Liver (tissue), 9 donors: ENCODE data around the gene P2RY6. TPM values are rescaled to one million over a fixed set of nuclear protein-coding genes. Genes with fewer than 3 reads are reported as not detected.

Source experiments
- DNase-seq: peaks from one replicate; pipeline ENCODE4 v3.0.0-alpha.2; 2017; ENCODE audit warnings: low spot score
- H3K27ac ChIP-seq, 2 donors: one replicate each; pipeline ENCODE4 v1.7.0; 2013; ENCODE audit warnings: inconsistent platforms in 2 of 2, low read length in 2 of 2, control low read depth in 1 of 2, low read depth in 1 of 2, mild to moderate bottlenecking in 1 of 2
- H3K27me3 ChIP-seq, 4 donors: one replicate each; pipeline versions ENCODE4 v1.6.1 to v1.7.0; 2013; ENCODE audit warnings: low read length in 3 of 4, inconsistent platforms in 1 of 4, mild to moderate bottlenecking in 1 of 4, moderate library complexity in 1 of 4; ENCODE audit not compliant: control insufficient read depth in 4 of 4, insufficient read depth in 4 of 4
- H3K36me3 ChIP-seq, 4 donors: one replicate each; pipeline versions ENCODE4 v1.6.1 to v1.7.0; 2013; ENCODE audit warnings: low read length in 3 of 4, mild to moderate bottlenecking in 3 of 4, low read depth in 1 of 4, moderate library complexity in 1 of 4; ENCODE audit not compliant: control insufficient read depth in 4 of 4, insufficient read depth in 3 of 4
- H3K4me1 ChIP-seq, 4 donors: one replicate each; pipeline versions ENCODE4 v1.6.1 to v1.7.0; 2013; ENCODE audit warnings: low read length in 3 of 4, mild to moderate bottlenecking in 3 of 4, moderate library complexity in 1 of 4; ENCODE audit not compliant: control insufficient read depth in 4 of 4, insufficient read depth in 4 of 4
- H3K4me3 ChIP-seq, 3 donors: one replicate each; pipeline versions ENCODE4 v1.6.1 to v1.7.0; 2013; ENCODE audit warnings: low read length in 3 of 3, control low read depth in 1 of 3, low read depth in 1 of 3, mild to moderate bottlenecking in 1 of 3
- H3K9ac ChIP-seq, 2 donors: one replicate each; pipeline ENCODE4 v1.7.0; 2013; ENCODE audit warnings: low read length in 2 of 2, mild to moderate bottlenecking in 2 of 2, moderate library complexity in 2 of 2, control low read depth in 1 of 2, low read depth in 1 of 2
- H3K9me3 ChIP-seq, 4 donors: one replicate each; pipeline versions ENCODE4 v1.6.1 to v1.7.0; 2013; ENCODE audit warnings: low read length in 3 of 4; ENCODE audit not compliant: control insufficient read depth in 4 of 4
- EGR1 ChIP-seq, 2 donors: IDR thresholded peaks; 2 replicates each; pipeline ENCODE4 v1.6.1; 2016 to 2018; ENCODE audit warnings: antibody characterized with exemption in 2 of 2, low read depth in 2 of 2
- FOXA1 ChIP-seq: IDR thresholded peaks from 2 replicates; pipeline ENCODE4 v1.6.1; 2016; ENCODE audit warnings: antibody characterized with exemption
- FOXA2 ChIP-seq: IDR thresholded peaks from 2 replicates; pipeline ENCODE4 v1.6.1; 2016; ENCODE audit warnings: antibody characterized with exemption
- GABPA ChIP-seq, 2 donors: IDR thresholded peaks in 1 of 2; conservative IDR thresholded peaks in 1 of 2; 2 replicates each; pipeline ENCODE4 v1.6.1; 2016; ENCODE audit warnings: antibody characterized with exemption in 2 of 2, mild to moderate bottlenecking in 1 of 2, moderate library complexity in 1 of 2
- HNF4A ChIP-seq, 2 donors: conservative IDR thresholded peaks; 2 replicates each; pipeline ENCODE4 v1.6.1; 2016; ENCODE audit warnings: antibody characterized with exemption in 2 of 2, mild to moderate bottlenecking in 2 of 2
- HNF4G ChIP-seq: IDR thresholded peaks from 2 replicates; pipeline ENCODE4 v1.6.1; 2016; ENCODE audit warnings: antibody characterized with exemption
- JUND ChIP-seq, 2 donors: IDR thresholded peaks; 2 replicates each; pipeline ENCODE4 v1.6.1; 2016; ENCODE audit warnings: antibody characterized with exemption in 2 of 2
- NR2F2 ChIP-seq: IDR thresholded peaks from 2 replicates; pipeline ENCODE4 v1.6.1; 2016; ENCODE audit warnings: antibody characterized with exemption
- RAD21 ChIP-seq, 2 donors: IDR thresholded peaks; 2 replicates each; pipeline ENCODE4 v1.6.1; 2016; ENCODE audit warnings: antibody characterized with exemption in 2 of 2, mild to moderate bottlenecking in 2 of 2
- RXRA ChIP-seq, 2 donors: IDR thresholded peaks; 2 replicates each; pipeline ENCODE4 v1.6.1; 2017 to 2018; ENCODE audit warnings: antibody characterized with exemption in 2 of 2, mild to moderate bottlenecking in 1 of 2
- SP1 ChIP-seq: IDR thresholded peaks from 2 replicates; pipeline ENCODE4 v1.6.1; 2018; ENCODE audit warnings: antibody characterized with exemption, mild to moderate bottlenecking
- TAF1 ChIP-seq: conservative IDR thresholded peaks from 2 replicates; pipeline ENCODE4 v1.6.1; 2016; ENCODE audit warnings: antibody characterized with exemption, mild to moderate bottlenecking
- YY1 ChIP-seq: IDR thresholded peaks from 2 replicates; pipeline ENCODE4 v1.6.1; 2016; ENCODE audit warnings: antibody characterized with exemption, mild to moderate bottlenecking
- WGBS: extraction: QIAGEN DNeasy Blood & Tissue Kit; methylation state at CpG from one replicate; pipeline ENCODE4 v1.1.7; 2013; 5-methylcytosine and 5-hydroxymethylcytosine counted together
- polyA plus RNA-seq, 2 donors: library from polyadenylated mRNA; stranded (reverse) in 1 of 2; unstranded in 1 of 2; fragments of 200-250 nt in 1 of 2; fragments of >200 nt in 1 of 2; fragmentation: Nextera tagmentation in 1 of 2; extraction: Ambion mirVana in 1 of 2; gene quantifications; one replicate each; pipeline versions ENCODE4 v1.2.1 to v1.2.3, GENCODE V29; 2013 to 2015
- total RNA-seq, 2 donors: library from RNA; depleted of rRNA; stranded (reverse); fragments of >200 nt; gene quantifications; one replicate each; pipeline ENCODE4 v1.2.3, GENCODE V29; 2014
- TF ChIP-seq, protein P1 (sequence below): fragments of 150-350 bp; IDR thresholded peaks from 2 replicates; pipeline ENCODE4 v1.5.1; 2017; ENCODE audit warnings: improper control_type of control experiment, low read depth, low read length; ENCODE audit not compliant: missing input control
- TF ChIP-seq, protein P2 (sequence below): IDR thresholded peaks from 2 replicates; pipeline ENCODE4 v1.6.1; 2016; ENCODE audit warnings: antibody characterized with exemption, mild to moderate bottlenecking
- TF ChIP-seq, protein P3 (sequence below): IDR thresholded peaks from 2 replicates; pipeline ENCODE4 v1.6.1; 2016; ENCODE audit warnings: antibody characterized with exemption
- TF ChIP-seq, protein P4 (sequence below): IDR thresholded peaks from 2 replicates; pipeline ENCODE4 v1.6.1; 2016; ENCODE audit warnings: antibody characterized with exemption
- TF ChIP-seq, protein P5 (sequence below): IDR thresholded peaks from 2 replicates; pipeline ENCODE4 v1.6.1; 2016; ENCODE audit warnings: antibody characterized with exemption
- donor health status: healthy.
- donor health status: healthy.
- donor health status: healthy.
- donor health status: healthy.
- donor health status: healthy.

The P2RY6 gene
- total and polyA plus RNA-seq, 4 donors = 0.21 to 1.3 (median 0.78) TPM

DNA sequence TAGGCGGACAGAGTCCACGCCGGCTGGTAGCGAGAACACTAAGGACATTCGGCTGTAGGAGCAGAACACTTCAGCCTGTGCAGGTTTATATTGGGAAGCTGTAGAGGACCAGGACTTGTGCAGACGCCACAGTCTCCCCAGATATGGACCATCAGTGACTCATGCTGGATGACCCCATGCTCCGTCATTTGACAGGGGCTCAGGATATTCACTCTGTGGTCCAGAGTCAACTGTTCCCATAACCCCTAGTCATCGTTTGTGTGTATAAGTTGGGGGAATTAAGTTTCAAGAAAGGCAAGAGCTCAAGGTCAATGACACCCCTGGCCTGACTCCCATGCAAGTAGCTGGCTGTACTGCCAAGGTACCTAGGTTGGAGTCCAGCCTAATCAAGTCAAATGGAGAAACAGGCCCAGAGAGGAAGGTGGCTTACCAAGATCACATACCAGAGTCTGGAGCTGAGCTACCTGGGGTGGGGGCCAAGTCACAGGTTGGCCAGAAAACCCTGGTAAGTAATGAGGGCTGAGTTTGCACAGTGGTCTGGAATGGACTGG, 36.8 kb upstream of the P2RY6 start:
- no peak overlapping the region for H3K9ac ChIP-seq

DNA sequence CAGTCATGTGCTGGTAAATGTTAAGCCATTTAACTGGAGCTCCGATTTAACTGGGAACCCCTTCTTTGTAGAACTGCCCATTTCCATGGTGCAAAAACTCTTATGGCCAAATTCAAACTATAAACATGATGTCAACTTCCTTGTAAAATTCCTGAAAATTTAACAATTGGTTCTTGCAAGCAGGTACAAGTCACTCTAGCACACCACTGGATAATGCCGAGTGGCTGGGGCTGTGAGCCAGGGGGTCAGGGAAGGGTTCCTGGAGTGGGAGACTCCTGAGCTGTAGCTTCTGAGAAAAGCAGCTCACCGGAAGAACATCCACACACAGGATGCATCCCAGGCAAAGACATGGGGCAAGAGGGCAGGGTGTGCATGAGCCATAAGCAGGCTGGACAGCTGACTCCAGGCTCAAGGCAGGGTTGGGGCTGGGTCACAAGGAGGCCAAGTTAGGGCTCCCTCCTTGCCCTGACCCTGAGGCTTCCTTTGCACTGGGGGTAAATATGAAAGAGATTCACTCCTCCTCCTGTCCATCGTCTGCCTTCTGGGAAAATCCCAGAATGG, 35.9 kb upstream of the P2RY6 start:
- Histone ChIP-seq H3K4me1 (peaks cover 2 to 27% (median 17%) of the 10 kb centered on the region in 4 donors), H3K36me3 (no peaks in the 10 kb centered on the region), H3K9me3 (no peaks in the 10 kb centered on the region), H3K27me3 (no peaks in the 10 kb centered on the region), H3K27ac (no peak overlapping the region), H3K9ac (no peak overlapping the region), H3K4me3 (no peak overlapping the region)
- TF ChIP-seq YY1 = no peak
- no peak for TF ChIP-seq EGR1 (IDR thresholded peaks at IDR 0.05; ENCODE audit: low read depth in 2 of 2)
- no peak for TF ChIP-seq JUND (IDR thresholded peaks at IDR 0.05)
- no peak for TF ChIP-seq NR2F2
- TF ChIP-seq, protein P1, sequence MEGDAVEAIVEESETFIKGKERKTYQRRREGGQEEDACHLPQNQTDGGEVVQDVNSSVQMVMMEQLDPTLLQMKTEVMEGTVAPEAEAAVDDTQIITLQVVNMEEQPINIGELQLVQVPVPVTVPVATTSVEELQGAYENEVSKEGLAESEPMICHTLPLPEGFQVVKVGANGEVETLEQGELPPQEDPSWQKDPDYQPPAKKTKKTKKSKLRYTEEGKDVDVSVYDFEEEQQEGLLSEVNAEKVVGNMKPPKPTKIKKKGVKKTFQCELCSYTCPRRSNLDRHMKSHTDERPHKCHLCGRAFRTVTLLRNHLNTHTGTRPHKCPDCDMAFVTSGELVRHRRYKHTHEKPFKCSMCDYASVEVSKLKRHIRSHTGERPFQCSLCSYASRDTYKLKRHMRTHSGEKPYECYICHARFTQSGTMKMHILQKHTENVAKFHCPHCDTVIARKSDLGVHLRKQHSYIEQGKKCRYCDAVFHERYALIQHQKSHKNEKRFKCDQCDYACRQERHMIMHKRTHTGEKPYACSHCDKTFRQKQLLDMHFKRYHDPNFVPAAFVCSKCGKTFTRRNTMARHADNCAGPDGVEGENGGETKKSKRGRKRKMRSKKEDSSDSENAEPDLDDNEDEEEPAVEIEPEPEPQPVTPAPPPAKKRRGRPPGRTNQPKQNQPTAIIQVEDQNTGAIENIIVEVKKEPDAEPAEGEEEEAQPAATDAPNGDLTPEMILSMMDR = no peak
- TF ChIP-seq HNF4G = no peak
- TF ChIP-seq GABPA (IDR thresholded peaks at IDR 0.05 in 1 of 2, conservative IDR thresholded peaks at IDR 0.05 in 1 of 2) = no peak
- TF ChIP-seq, protein P2, sequence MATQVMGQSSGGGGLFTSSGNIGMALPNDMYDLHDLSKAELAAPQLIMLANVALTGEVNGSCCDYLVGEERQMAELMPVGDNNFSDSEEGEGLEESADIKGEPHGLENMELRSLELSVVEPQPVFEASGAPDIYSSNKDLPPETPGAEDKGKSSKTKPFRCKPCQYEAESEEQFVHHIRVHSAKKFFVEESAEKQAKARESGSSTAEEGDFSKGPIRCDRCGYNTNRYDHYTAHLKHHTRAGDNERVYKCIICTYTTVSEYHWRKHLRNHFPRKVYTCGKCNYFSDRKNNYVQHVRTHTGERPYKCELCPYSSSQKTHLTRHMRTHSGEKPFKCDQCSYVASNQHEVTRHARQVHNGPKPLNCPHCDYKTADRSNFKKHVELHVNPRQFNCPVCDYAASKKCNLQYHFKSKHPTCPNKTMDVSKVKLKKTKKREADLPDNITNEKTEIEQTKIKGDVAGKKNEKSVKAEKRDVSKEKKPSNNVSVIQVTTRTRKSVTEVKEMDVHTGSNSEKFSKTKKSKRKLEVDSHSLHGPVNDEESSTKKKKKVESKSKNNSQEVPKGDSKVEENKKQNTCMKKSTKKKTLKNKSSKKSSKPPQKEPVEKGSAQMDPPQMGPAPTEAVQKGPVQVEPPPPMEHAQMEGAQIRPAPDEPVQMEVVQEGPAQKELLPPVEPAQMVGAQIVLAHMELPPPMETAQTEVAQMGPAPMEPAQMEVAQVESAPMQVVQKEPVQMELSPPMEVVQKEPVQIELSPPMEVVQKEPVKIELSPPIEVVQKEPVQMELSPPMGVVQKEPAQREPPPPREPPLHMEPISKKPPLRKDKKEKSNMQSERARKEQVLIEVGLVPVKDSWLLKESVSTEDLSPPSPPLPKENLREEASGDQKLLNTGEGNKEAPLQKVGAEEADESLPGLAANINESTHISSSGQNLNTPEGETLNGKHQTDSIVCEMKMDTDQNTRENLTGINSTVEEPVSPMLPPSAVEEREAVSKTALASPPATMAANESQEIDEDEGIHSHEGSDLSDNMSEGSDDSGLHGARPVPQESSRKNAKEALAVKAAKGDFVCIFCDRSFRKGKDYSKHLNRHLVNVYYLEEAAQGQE = no peak
- TF ChIP-seq RXRA (IDR thresholded peaks at IDR 0.05) = no peak
- no peak for TF ChIP-seq HNF4A (conservative IDR thresholded peaks at IDR 0.05)
- no peak for TF ChIP-seq RAD21 (IDR thresholded peaks at IDR 0.05)
- TF ChIP-seq, protein P3, sequence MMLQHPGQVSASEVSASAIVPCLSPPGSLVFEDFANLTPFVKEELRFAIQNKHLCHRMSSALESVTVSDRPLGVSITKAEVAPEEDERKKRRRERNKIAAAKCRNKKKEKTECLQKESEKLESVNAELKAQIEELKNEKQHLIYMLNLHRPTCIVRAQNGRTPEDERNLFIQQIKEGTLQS = no peak
- TF ChIP-seq, protein P4, sequence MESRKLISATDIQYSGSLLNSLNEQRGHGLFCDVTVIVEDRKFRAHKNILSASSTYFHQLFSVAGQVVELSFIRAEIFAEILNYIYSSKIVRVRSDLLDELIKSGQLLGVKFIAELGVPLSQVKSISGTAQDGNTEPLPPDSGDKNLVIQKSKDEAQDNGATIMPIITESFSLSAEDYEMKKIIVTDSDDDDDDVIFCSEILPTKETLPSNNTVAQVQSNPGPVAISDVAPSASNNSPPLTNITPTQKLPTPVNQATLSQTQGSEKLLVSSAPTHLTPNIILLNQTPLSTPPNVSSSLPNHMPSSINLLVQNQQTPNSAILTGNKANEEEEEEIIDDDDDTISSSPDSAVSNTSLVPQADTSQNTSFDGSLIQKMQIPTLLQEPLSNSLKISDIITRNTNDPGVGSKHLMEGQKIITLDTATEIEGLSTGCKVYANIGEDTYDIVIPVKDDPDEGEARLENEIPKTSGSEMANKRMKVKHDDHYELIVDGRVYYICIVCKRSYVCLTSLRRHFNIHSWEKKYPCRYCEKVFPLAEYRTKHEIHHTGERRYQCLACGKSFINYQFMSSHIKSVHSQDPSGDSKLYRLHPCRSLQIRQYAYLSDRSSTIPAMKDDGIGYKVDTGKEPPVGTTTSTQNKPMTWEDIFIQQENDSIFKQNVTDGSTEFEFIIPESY = no peak
- TF ChIP-seq SP1 = no peak
- no peak for TF ChIP-seq FOXA1
- no peak for TF ChIP-seq FOXA2
- TF ChIP-seq, protein P5, sequence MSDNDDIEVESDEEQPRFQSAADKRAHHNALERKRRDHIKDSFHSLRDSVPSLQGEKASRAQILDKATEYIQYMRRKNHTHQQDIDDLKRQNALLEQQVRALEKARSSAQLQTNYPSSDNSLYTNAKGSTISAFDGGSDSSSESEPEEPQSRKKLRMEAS = no peak
- no peak for TF ChIP-seq TAF1
- no peak for DNase-seq
- WGBS = 92% methylated on average over 4 of the region's 4 CpGs

More for the DNA sequence above, 36.8 kb upstream of the P2RY6 start:
- WGBS = 83% methylated on average over 8 of the region's 8 CpGs
- H3K36me3 ChIP-seq = no peaks in the 10 kb centered on the region
- H3K4me1 ChIP-seq = peaks cover 2 to 27% (median 17%) of the 10 kb centered on the region in 4 donors
- H3K27ac ChIP-seq = no peak overlapping the region
- H3K4me3 ChIP-seq = no peak overlapping the region
- H3K27me3 ChIP-seq = no peaks in the 10 kb centered on the region
- TF ChIP-seq NR2F2 (no peak), EGR1 (IDR thresholded peaks at IDR 0.05; ENCODE audit: low read depth in 2 of 2) (no peak), HNF4A (conservative IDR thresholded peaks at IDR 0.05) (peak in 1 of 2 donors; percentile 7), SP1 (no peak), YY1 (no peak)
- TF ChIP-seq, protein P3 = no peak
- TF ChIP-seq, protein P4 = no peak
- no peaks in the 10 kb centered on the region for H3K9me3 ChIP-seq
- DNase-seq = no peak
